Keratinocyte (primary cell): ENCODE results near the gene ATL3.

Experiments
- EZH2 ChIP-seq: IDR thresholded peaks from one replicate; pipeline ENCODE4 v1.6.1; 2012; ENCODE audit warnings: inconsistent platforms, mild to moderate bottlenecking, low read length, moderate library complexity
- TF ChIP-seq, protein P1 (sequence below), 3 experiments: IDR thresholded peaks in 1 of 3; conservative IDR thresholded peaks in 1 of 3; optimal IDR thresholded peaks in 1 of 3; 2 replicates in 2 of 3; 3 replicates in 1 of 3; pipeline versions ENCODE3 to v1.5.1; 2011; ENCODE audit warnings: low read length in 3 of 3, mild to moderate bottlenecking in 3 of 3, moderate library complexity in 2 of 3, control low read depth in 1 of 3, inconsistent platforms in 1 of 3; ENCODE audit not compliant: insufficient read depth in 2 of 3; ENCODE audit errors: extremely low read depth in 1 of 3

- TF ChIP-seq, protein P1, sequence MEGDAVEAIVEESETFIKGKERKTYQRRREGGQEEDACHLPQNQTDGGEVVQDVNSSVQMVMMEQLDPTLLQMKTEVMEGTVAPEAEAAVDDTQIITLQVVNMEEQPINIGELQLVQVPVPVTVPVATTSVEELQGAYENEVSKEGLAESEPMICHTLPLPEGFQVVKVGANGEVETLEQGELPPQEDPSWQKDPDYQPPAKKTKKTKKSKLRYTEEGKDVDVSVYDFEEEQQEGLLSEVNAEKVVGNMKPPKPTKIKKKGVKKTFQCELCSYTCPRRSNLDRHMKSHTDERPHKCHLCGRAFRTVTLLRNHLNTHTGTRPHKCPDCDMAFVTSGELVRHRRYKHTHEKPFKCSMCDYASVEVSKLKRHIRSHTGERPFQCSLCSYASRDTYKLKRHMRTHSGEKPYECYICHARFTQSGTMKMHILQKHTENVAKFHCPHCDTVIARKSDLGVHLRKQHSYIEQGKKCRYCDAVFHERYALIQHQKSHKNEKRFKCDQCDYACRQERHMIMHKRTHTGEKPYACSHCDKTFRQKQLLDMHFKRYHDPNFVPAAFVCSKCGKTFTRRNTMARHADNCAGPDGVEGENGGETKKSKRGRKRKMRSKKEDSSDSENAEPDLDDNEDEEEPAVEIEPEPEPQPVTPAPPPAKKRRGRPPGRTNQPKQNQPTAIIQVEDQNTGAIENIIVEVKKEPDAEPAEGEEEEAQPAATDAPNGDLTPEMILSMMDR (optimal IDR thresholded peaks at IDR 0.05 in 1 of 3, IDR thresholded peaks at IDR 0.05 in 1 of 3, conservative IDR thresholded peaks at IDR 0.05 in 1 of 3; ENCODE audit: extremely low read depth in 1 of 3, insufficient read depth in 2 of 3, low read length in 3 of 3) = peak in 2 of 3 experiments; percentile 16 to 24
- TF ChIP-seq EZH2 = no peak
Observed at GRCh38 chr11:63671322-63672155, at the start of gene ATL3.
